NB4 (cell line): Measurements from ENCODE around the gene AZU1.

Experiments used
- DNase-seq: peaks from one replicate; pipeline ENCODE4 v3.0.0; 2010; ENCODE audit warnings: low read depth
- H3K4me3 ChIP-seq: one replicate; pipeline ENCODE4 v1.5.1; 2011; ENCODE audit warnings: mild to moderate bottlenecking, low read depth, low read length, moderate library complexity
- MAX ChIP-seq: IDR thresholded peaks from 2 replicates; pipeline ENCODE4 v1.6.1; 2011; ENCODE audit warnings: low read depth, low read length
- MYC ChIP-seq: IDR thresholded peaks from 2 replicates; pipeline ENCODE4 v1.6.1; 2011; ENCODE audit warnings: low read depth, low read length
- POLR2A ChIP-seq: IDR thresholded peaks from 2 replicates; pipeline ENCODE4 v1.6.1; 2011; ENCODE audit warnings: mild to moderate bottlenecking; ENCODE audit not compliant: insufficient read length; ENCODE audit errors: extremely low read depth
- TF ChIP-seq, protein P1 (sequence below): IDR thresholded peaks from one replicate; pipeline ENCODE4 v1.5.1; 2012; ENCODE audit warnings: low read depth, low read length

AZU1 gene

DNA sequence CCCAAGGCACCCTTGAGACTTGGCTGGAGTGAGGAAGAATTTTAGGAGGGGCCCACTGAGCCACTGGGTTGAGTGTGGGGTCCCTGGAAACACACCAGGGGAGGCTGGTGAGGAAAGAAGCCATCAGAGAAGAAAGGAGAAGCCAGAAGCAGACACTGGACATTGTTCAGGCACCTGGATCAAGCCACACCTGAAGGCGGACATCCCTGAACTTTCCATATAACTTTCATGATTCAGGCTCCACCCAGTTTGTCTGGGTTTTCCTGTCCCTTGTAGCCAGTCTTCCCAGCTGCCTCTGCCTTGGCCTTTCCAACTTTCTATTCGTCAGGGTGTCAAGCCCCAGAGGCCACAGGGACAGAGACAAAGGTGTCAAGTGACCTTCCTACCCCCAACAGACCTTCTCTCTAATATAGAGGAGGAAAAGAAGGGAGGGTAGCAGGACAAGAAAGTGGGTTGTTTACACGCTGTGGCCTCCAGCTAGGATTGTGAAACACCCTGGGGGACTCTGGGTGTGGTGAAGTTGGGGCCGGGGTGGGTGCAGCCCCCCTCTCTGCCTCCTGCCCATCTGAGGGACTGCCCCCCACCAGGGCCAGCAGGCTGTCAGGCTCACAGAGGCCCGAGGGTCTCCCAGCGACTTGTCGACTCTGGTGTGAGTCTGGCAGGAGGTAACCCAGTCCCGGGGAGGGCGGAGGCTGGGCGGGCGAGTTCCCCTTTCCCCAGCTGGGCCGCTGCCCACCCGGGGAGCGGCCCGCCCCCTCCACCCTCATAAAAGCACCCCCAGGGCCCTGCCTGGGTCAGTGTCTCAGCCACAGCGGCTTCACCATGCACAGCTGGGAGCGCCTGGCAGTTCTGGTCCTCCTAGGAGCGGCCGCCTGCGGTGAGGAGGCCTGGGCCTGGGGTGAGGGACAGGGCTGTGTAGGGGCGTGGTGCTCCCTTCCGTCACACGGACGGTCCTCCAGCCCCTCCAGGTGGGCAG lies 31.5 kb downstream of the AZU1 start, which contains the start of gene CFD:
CFD (plus strand) TSS at position 797 of the 976 bp plus-strand sequence; CDS start at position 823, 26 bp downstream.
- TF ChIP-seq POLR2A (no peak), MYC (no peak), MAX (no peak)
- TF ChIP-seq, protein P1, sequence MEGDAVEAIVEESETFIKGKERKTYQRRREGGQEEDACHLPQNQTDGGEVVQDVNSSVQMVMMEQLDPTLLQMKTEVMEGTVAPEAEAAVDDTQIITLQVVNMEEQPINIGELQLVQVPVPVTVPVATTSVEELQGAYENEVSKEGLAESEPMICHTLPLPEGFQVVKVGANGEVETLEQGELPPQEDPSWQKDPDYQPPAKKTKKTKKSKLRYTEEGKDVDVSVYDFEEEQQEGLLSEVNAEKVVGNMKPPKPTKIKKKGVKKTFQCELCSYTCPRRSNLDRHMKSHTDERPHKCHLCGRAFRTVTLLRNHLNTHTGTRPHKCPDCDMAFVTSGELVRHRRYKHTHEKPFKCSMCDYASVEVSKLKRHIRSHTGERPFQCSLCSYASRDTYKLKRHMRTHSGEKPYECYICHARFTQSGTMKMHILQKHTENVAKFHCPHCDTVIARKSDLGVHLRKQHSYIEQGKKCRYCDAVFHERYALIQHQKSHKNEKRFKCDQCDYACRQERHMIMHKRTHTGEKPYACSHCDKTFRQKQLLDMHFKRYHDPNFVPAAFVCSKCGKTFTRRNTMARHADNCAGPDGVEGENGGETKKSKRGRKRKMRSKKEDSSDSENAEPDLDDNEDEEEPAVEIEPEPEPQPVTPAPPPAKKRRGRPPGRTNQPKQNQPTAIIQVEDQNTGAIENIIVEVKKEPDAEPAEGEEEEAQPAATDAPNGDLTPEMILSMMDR: no peak
- H3K4me3 ChIP-seq: peak within 1 kb of the TSS; percentile 61
- DNase-seq: peak; percentile 92

- TF ChIP-seq, protein P1: no peak
- TF ChIP-seq MAX: no peak
- no peak for TF ChIP-seq POLR2A
- no peak for TF ChIP-seq MYC
These were observed 33.6 kb downstream of the AZU1 start for GRCh38 chr19:861141-861755.

DNA sequence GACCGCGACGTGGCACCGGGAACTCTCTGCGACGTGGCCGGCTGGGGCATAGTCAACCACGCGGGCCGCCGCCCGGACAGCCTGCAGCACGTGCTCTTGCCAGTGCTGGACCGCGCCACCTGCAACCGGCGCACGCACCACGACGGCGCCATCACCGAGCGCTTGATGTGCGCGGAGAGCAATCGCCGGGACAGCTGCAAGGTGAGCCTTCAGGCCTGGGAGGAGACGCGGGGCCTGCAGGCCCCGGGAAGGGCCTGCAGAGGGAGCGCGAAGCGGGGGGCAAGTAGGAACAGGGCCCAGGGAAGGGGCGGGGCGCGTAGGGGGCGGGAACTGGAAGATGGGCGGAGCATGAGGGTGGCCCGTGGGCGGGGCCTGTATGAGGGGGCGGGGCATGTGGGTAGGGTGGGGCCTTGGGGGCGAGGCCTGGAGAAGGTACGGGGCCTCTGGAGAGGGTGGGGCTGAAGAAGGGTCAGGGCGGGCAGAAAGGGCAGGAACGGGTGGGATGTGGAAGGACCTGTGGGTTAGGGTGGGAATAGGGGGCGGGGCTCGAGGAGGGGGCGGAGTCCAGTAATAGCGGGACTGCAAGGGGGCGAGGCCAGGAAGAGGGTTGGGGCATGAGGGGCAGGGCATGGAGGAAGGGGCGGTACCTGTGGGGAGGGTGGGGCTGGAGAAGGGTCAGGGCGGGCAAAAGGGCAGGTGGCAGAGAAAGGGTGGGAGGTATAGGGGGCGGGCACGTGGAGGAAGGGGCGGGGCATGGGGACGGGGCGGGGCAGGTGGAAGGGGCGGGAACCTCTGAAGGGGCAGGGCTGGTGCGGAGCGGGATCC lies 34.3 kb downstream of the AZU1 start:
- no peak overlapping the region for H3K4me3 ChIP-seq
- peak; percentile 45 for DNase-seq

More at GRCh38 chr19:861141-861755, 33.6 kb downstream of the AZU1 start:
- DNase-seq: no peak
- no peak overlapping the region for H3K4me3 ChIP-seq

GRCh38 chr19:862581-863314 lies 35.1 kb downstream of the AZU1 start:
- H3K4me3 ChIP-seq: no peak overlapping the region
- TF ChIP-seq POLR2A: no peak
- TF ChIP-seq MYC: no peak
- no peak for TF ChIP-seq MAX
- TF ChIP-seq, protein P1: no peak
- DNase-seq: no peak

More for the DNA sequence above, 34.3 kb downstream of the AZU1 start:
- TF ChIP-seq MAX: no peak
- TF ChIP-seq, protein P1: no peak
- TF ChIP-seq POLR2A: no peak
- TF ChIP-seq MYC: no peak

DNA sequence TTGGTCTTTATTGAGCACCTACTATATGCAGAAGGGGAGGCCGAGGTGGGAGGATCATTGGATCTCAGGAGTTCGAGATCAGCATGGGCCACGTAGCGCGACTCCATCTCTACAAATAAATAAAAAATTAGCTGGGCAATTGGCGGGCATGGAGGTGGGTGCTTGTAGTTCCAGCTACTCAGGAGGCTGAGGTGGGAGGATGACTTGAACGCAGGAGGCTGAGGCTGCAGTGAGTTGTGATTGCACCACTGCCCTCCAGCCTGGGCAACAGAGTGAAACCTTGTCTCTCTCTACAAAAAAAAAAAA lies 35.6 kb downstream of the AZU1 start:
- DNase-seq: no peak
- TF ChIP-seq POLR2A (no peak), MYC (no peak), MAX (no peak)
- TF ChIP-seq, protein P1: no peak
- no peak overlapping the region for H3K4me3 ChIP-seq
